NB4 (cell line): ENCODE data around the gene NAALADL2.

ENCODE experiments used
- DNase-seq: peaks from one replicate; pipeline ENCODE4 v3.0.0; 2010; ENCODE audit warnings: low read depth
- H3K4me3 ChIP-seq: one replicate; pipeline ENCODE4 v1.5.1; 2011; ENCODE audit warnings: mild to moderate bottlenecking, low read depth, low read length, moderate library complexity
- CTCF ChIP-seq: IDR thresholded peaks from one replicate; pipeline ENCODE4 v1.5.1; 2012; ENCODE audit warnings: low read depth, low read length
- MAX ChIP-seq: IDR thresholded peaks from 2 replicates; pipeline ENCODE4 v1.6.1; 2011; ENCODE audit warnings: low read depth, low read length
- MYC ChIP-seq: IDR thresholded peaks from 2 replicates; pipeline ENCODE4 v1.6.1; 2011; ENCODE audit warnings: low read depth, low read length
- POLR2A ChIP-seq: IDR thresholded peaks from 2 replicates; pipeline ENCODE4 v1.6.1; 2011; ENCODE audit warnings: mild to moderate bottlenecking; ENCODE audit not compliant: insufficient read length; ENCODE audit errors: extremely low read depth

NAALADL2 gene

GRCh38 chr3:174959556-174960065, 100.5 kb downstream of the NAALADL2 start:
- no peak for DNase-seq
- no peak overlapping the region for H3K4me3 ChIP-seq
- TF ChIP-seq POLR2A (no peak), MAX (no peak), MYC (no peak), CTCF (no peak)

GRCh38 chr3:174960898-174961297, 101.8 kb downstream of the NAALADL2 start:
- no peak for TF ChIP-seq POLR2A
- TF ChIP-seq MAX: no peak
- no peak for TF ChIP-seq CTCF
- TF ChIP-seq MYC: no peak

GRCh38 chr3:174973465-174973864, 114.3 kb downstream of the NAALADL2 start:
- no peak for TF ChIP-seq MAX
- no peak for TF ChIP-seq MYC
- TF ChIP-seq CTCF: no peak
- TF ChIP-seq POLR2A: no peak
- H3K4me3 ChIP-seq: no peak overlapping the region
- DNase-seq: no peak

More at GRCh38 chr3:174960898-174961297, 101.8 kb downstream of the NAALADL2 start:
- no peak for DNase-seq
- H3K4me3 ChIP-seq: no peak overlapping the region

GRCh38 chr3:174986685-174987084, 127.6 kb downstream of the NAALADL2 start:
- TF ChIP-seq MYC: no peak
- no peak overlapping the region for H3K4me3 ChIP-seq
- DNase-seq: no peak

- no peak for TF ChIP-seq CTCF
- no peak for DNase-seq
- no peak overlapping the region for H3K4me3 ChIP-seq
Measured at GRCh38 chr3:175001091-175001490, 142.0 kb downstream of the NAALADL2 start.

GRCh38 chr3:175002732-175003143, 143.6 kb downstream of the NAALADL2 start:
- no peak for TF ChIP-seq POLR2A
- H3K4me3 ChIP-seq: no peak overlapping the region
- DNase-seq: no peak

- DNase-seq: no peak
- H3K4me3 ChIP-seq: no peak overlapping the region
- no peak for TF ChIP-seq MAX
Measured at GRCh38 chr3:175003590-175003989, 144.5 kb downstream of the NAALADL2 start.

GRCh38 chr3:175005193-175005592, 146.1 kb downstream of the NAALADL2 start:
- no peak overlapping the region for H3K4me3 ChIP-seq
- TF ChIP-seq POLR2A: no peak
- no peak for DNase-seq
